Amygdala (tissue), 56 donors: ENCODE results near the gene RASSF3.
"Not testable (repeated sequence)": the region's sequence is repeated elsewhere in the genome, so short reads cannot be mapped to it uniquely, and the experiment has no call there.

Experiments used
- DNase-seq, 56 donors: peaks; one replicate each; lab custom pipeline; 2025; lab: John Stamatoyannopoulos, UW

Gene RASSF3

DNA sequence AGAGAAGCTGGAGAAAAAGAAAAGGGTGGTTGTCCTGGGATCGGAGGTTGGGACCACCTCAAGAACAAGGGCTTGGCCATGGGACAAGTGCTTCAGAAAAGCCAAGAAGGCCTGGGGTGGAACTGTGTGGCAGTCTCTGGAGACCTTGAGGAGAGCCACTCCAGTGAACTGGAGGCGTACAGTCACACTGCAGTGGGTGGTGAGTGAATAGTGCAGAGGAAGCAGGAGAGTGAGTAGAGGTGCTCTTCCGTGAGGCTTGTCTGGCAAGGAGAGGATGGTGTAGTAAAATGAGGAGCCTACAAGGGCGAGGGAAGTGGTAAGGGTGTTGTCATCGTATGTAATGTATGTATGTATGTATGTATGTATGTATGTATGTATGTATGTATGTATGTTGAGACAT, 20.9 kb downstream of the RASSF3 start:
- no peak for DNase-seq

DNA sequence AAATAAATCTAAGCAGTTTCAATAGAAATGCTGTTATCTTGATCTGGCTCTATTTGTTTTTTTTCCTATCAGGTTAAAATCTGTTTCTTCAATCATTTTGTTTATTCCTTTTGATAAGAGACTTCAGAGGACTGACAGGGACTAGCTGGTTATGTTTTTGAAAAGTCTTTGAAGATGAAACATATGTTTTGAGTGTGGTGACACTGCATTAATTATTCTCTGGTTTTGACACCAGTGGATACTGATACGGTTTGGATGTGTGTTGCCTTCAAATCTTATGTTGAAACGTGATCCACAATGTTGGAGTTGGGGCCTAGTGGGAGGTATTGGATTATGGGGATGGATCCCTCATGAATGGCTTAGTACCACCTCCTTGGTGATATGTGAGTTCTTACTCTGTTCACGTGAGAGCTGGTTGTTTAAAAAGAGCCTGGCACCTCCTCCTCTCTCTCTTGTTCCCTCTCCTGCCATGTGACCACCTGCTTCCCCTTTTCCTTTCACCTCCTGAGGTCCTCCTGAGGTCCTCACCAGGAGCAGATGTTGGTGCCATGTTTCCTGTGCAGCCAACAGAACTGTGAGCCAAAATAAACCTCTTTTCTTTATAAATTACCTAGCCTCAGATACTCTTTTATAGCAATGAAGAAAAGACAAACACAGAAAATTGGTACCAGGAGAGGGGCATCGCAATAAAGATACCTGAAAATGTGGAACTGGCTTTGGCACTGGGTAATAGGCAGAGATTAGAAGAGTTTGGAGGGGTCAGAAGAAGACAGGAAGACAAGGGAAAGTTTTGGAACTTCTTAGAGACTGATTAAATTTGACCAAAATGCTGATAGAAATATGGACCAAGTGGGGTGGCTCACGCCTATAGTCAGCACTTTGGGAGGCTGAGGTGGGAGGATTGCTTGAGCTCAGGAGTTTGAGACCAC, 23.0 kb downstream of the RASSF3 start:
- no peak for DNase-seq

DNA sequence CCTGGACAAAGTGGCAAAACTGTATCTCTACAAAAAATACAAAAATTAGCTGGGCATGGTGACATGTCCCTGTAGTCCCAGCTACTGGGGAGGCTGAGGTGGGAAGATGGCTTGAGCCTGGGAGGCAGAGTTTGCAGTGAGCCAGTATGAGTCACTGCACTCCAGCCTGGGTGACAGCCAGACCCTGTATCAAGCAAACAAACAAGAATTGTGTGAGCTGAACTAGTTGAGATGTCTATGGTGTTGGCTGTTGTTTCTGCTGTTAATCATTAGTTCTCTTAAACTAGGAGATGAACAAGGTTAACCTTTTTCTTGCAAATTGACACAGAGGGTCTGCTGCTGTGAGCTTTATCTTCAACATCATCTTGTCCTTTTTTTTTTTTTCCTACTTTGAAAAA, 23.6 kb downstream of the RASSF3 start:
- DNase-seq: no peak

DNA sequence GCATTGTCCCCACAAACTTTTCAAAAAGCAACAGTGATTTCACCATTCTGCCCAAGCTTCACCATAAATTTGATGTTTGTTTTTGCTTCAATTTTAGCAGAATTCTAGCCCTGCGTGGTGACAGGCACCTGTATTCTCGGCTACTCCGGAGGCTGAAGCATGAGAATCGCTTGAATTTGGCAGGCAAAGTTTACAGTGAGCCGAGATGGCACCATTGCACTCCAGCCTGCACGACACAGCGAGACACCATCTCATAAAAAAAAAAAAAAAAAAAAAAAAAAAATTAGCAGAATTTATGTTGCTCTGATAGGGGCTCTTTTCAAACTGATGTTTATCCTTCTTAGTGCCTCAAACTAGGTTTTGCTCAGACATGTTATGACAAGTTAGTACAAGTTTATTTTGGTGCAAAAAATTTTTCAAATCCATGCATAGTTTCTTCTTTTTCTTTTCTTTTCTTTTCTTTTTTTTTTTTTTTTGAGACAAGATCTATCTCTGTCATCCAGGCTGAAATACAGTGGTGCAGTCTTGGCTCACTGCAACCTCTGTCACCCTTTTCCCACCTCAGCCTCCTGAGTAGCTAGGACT, 24.3 kb downstream of the RASSF3 start:
- DNase-seq: no peak

DNA sequence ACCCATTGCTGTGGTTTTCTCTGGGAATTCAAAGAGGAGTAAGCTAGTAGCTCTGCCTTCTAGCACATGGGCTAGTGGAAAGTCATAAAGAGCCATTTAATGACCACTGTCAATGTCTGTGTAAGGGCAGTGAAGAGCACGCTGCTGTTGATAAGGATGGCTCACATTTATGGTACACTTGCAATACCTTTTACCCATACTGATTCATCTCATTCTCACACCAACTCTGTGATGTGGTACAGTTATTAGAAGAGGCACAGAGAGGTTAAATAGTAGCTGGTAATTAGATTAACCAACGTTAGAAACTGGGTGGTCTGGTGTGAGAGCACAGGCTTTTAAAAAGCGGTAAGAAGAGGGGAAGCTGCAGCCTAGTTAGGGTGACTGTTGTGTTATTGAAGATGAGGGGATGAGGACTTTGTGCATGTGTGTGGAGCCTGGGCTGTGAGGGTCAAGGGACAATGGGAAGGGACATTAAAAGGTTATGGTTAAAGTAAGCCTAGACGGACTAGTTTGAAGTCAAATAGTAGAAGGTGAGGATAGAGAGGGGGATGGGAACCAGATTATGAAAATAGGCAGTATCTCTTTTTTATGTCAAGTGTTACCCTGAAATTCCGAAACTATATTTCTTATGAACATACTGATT, 25.2 kb downstream of the RASSF3 start:
- DNase-seq: no peak

DNA sequence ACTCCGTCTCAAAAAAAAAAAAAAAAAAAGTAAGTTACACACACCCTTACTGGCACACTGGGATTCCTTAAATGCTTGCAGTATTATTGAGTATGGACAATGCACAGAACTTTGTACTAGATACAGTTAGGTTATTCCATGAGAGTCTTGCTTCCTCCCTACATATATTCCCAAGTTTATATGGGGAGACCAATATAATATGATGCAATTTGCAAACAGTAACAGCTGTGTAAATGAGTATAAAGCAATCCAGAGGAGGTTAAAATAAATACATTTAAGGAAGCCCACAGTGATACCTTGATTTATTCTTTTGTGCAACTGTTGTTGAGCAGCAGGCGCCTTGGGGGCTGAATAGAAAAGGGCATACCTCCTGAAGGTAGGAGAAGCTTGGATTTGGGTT, 26.6 kb downstream of the RASSF3 start:
- no peak for DNase-seq

DNA sequence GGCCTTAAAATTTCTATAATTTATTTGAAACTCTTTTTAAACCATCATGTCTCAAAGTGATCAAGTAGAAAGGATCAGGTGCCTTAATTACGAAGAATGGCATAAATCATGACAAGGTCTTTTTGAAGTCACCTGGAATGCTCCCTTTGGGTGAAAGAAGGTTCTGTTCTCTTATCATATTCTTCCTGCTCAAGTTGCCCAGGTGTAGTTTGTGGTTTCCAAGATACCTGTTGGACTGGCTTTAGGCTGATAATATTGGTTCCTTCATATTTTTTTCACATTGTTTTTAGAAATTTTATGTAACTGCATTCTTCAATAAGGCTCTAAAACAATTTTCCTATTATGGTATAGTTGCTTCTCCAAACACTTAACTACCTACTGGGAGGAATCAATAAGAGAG, 29.2 kb downstream of the RASSF3 start:
- DNase-seq: no peak

DNA sequence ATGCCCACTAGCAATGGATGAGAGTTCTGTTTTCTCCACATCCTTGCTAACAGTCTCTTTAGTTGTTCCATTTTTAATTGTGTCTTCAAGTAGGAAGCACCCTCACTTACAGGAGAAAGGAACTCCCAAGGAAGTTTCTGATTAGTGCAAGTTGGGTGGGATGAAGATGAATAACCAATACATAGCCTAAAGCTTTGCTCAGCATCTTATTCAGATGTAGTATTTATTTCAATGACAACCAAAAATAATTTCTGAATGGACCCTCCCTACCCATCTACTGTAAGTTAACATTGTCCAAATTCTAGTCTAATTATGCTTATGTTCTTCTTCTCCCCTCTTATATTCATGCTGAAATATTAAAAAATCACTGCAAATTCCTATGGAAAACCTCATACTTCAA, 36.0 kb downstream of the RASSF3 start:
- no peak for DNase-seq

DNA sequence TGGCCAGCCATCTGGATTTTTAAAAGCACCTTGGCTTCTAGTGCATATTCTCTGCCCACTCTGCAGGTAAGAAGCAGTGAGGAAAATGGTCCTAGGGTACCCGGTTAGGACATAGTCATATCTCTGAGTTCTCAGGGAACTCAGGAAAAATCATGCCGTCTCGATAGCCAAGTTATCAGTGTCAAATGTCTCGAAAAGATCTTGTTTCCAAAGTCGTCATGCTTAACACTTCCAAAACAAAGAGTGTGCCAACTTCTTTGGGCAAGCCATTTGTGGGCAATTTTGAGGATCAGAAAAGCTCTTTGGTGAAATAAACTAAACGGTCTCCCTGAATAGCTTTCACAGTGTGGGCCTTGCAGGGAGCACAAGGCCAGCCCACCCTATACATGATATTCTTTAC, 39.2 kb downstream of the RASSF3 start:
- no peak for DNase-seq

DNA sequence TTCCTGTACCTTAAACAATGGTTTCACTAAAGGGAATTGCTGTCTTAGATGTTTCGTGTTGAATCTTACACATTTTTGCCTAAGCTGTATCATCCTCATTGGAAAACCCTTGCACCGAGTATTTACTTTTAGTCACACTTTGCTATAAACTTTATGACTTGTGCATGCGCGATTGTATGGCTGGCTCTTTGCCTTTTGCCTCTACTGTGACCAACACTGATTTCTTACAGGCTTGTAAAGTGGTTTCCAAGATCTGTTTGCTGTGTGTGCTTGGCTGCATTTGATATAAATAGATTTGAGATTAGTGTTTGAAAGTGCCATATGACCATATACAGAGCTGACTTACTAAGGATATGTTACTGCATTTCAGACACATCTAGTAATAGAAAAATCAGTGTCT, 40.5 kb downstream of the RASSF3 start:
- DNase-seq: no peak

DNA sequence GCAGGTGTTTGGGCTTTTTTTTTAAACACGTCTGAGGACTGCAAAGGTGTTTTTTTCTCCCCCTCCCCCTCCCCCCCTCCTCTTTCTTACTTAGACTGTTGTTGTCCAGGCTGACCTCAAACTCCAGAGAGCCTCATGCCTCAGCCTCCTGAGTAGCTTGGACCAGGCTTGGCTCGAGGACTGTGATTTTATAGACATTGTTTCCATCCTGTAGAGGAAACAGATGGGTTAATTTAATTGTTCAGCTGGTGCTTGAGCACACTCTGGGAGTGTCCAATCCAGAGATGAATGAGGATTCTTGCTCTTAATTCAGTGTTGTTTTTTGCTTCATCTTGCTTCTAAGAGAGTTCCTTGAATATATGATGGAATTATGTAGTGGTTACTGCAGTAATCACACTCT, 42.1 kb downstream of the RASSF3 start:
- no peak for DNase-seq

DNA sequence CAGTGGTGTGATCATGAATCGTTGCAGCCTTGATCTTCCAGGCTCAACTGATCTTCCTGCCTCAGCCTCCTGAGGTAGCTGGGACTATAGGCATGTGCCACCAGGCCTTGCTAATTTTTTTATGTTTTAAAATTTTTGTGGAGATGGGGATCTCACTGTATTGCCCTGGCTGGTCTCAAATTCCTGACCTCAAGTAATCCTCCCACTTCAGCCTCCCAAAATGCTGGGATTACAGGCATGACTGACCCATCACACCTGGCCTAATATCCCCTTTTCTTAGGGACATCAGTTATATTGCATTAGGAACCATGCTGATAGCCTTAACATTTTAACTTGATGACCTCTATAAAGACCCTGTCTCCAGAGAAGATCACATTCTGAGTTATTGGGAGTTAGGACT, 42.8 kb downstream of the RASSF3 start:
- no peak for DNase-seq

DNA sequence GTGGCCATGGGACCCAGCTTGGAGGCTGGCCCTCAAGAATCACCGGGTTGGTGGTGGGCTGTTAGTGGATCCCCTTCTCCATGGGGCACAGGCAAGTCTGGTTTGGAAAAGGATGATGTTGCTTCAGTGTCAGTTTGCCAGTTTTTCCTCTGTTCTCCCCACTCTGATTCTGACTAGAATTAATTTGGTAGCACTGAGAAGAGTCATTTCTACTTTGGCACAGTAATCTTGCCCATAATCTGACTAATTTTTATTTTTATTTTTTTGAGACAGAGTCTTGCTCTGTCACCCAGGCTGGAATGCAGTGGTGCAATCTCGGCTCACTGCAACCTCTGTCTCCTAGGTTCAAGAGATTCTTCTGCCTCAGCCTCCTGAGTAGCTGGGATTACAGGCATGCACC, 43.6 kb downstream of the RASSF3 start:
- not testable (repeated sequence) for DNase-seq

DNA sequence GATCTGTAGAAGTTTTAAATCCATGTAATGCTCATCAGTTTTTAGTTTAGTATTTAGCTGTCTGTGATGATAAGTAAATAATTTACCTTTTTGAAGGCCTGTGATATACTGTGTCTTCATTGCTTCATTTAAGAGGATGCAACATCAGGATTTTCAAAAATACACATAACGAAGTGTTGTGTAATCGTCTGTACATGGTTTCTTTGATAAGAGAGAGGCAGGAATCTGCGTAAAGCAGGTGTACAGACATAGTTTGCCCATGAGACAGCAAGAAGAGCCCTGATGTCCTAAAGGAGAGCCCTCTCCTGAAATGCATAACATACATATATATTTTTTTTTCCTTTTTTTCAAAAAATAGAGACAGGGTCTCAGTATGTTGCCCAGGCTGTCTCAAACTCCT, 44.8 kb downstream of the RASSF3 start:
- DNase-seq: no peak

DNA sequence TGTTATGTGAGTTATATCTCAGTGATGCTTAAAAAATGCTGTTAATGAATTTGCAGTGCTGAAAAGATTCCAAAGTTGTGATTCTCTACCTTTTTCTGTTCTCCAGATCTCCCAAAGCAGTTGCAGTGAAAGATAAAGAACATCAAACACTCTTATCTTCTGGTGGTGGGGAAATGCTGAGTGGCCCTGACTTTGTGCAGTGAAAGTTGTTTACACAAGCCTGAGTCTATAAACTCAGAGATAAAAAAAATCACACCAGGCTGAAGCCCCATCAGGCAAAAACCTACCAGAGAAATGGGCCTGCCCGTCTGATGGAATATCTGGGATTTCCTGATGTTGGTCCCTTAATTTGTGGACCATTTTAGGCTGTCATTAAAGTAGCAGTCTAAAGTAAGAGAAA, 46.1 kb downstream of the RASSF3 start:
- no peak for DNase-seq

DNA sequence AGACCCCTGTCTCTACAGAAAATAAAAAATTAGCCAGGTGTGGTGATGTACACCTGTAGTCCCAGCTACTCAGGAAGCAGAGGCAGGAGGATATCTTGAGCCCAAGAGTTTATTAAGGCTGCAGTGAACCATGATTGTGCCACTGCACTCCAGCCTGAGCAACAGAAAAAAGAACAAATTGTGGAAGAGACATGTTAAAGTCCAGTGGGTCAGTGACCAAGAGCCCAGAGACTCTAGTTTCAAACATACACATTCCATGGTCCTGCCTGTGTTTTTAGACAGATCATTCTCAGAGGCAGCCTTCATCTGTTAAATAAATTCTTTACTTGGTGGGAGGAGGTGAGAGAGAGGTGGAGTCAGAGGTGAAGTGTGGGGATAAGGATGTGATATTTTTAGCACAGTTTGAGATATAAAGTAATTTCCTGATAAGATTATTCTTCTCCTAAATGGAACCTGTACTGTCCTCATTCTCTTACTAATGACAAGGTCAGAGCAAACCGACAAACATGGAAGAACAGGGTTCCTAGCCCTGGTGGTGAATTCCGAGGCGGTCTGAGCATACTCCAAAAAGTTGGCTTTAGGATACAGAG, 48.7 kb downstream of the RASSF3 start:
- no peak for DNase-seq

DNA sequence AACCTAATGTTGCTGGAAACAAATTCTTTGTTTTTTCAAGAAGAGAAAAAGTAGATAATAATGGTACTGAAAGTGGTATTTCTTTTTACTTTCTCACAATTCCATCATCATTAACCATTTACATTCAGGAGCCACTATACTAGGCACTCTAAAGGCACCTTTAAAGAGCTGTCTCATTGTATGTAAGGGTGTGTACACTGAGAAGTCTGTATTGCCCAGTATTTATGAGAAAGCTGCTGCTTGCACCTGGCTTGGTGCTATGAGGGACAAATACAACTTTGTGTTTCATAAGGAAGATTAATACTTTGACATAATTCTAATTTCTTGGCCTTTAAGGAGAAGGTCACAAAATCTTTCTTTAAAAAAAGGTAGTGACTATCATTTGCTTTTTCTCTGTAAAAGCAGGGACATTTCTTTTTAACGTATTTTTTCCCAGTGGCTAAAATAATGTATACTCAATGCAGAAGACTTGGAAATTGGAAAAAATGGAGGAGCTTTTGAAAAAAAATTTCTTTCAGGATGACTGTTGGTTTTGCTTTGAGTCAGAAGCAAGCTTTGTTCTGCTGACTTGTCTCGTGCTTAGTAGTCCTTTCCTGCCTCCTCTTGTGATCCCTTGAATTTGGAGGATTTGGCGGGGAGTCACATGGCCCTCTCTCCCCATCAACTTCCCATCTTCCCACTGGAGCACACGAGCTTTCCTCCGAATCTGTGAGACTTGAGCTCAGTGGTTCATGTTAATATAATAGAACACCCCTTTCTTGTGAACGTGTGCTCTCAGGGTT, 50.1 kb downstream of the RASSF3 start:
- DNase-seq: no peak

DNA sequence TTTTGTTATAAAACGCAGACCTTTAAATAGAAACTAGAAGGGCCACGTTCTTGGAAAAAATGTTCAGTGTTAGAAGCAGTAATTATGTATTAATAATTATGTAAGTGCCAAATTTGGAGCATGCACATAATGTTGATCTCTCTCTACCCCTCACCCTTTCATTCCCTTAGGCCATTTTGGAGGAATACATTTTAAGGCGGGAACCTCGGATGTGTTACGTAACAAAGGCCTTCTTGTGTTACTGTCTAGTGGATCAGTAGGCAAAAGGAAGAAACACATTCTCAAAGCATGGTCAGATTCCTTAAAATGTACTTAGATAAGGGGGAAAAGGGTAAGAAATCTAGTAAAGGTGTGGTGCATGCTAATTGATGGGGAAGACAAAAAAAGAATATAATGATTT, 52.7 kb downstream of the RASSF3 start:
- no peak for DNase-seq

DNA sequence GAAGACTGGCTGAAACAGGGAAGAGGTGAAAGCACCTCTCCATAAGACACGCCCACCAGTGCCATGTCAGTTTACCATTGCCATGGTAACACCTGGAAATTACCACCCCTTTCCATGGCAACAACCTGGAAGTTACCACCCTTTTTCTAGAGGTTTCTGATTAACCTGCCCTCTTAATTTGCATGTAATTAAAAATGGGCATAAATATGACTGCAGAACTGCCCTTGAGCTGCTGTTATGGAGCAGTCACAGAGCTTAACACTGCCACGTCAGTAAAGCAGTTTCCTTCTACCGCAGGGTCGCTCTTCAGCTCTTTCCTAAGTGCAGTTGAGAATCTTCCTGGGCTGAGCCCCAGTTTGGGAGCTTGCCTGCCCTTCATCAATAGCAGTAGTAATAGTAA, 55.2 kb downstream of the RASSF3 start:
- no peak for DNase-seq

DNA sequence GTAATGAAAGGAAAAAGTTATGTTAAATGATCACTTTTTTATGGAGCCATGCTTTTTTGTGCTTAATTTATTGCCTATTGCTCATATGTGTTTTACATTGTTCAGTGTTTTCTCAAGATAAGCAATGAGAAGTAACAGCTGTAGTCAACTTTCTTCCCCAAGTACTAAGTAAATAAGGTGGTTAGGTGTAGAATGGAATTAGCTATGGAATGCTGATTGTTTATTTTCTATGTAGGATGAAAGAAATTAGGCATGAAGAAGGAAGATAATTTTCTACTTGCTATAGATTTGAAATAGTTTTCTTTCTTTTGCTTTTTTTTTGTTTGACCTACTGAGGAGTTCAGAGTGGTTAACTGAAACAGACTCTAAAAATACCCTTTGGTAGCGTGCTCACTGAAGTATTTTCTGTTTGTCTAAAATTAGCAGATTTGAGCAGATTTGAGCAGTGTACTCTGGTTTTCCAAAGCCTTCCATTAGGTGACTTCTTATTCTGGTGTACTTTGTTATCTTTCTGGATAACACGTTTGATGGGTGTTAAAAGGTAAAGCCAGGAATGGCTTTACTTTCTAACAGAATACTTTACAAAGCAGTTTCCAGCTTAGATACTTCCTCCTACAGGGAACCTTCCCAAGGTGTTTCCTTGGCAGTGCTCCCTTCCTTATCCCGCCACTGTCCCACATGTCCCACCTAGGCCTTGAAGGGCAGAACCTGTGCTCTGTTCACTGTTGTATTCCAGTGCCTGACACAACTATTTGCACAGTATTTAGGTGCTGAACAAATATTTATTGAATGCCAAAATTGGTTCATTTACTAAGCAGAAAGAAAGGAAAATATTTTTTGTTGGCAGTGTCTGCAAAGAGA, 56.0 kb downstream of the RASSF3 start:
- no peak for DNase-seq
